Measurements from ENCODE around the gene SAMD4B. TPM values are rescaled to one million over a fixed set of nuclear protein-coding genes. Genes with fewer than 3 reads are reported as not detected.

Gene SAMD4B
- total and polyA plus RNA-seq, 9 of the 15 experiments (the other 6 are each of a cell fraction or from before 2014, with no cell fraction given), result 3.4 to 90.5 (median 38.0) TPM

GRCh38 chr19:39319098-39319891, 22.9 kb upstream of the SAMD4B start:
- WGBS (ENCODE audit: insufficient coverage, low coverage, missing lambda C conversion rate), result 67% methylated on average over 5 of the region's 5 CpGs
- ATAC-seq (no peak), DNase-seq (ENCODE audit: extremely low read depth in 1 of 4, low spot score in 3 of 4) (no peak), FAIRE-seq (peak; percentile 58)
- peaks cover 3 to 12% of the 10 kb centered on the region in 2 experiments; a peak in 4 of 5 replicates for H3K4me1 ChIP-seq (replicated peaks in 1 of 2; ENCODE audit: control insufficient read depth in 2 of 2, insufficient read depth in 2 of 2, low read length in 2 of 2)
- peak overlapping the region in 1 of 2 experiments; percentile 95; a peak in 3 of 4 replicates for H3K9ac ChIP-seq (ENCODE audit: insufficient read depth in 1 of 2, low read depth in 2 of 2, low read length in 2 of 2)
- POLR2A ChIA-PET, result no interaction called here
- H3K4me2 ChIP-seq (ENCODE audit: insufficient read depth, low read length), result peak overlapping the region; percentile 80
- no peaks in the 10 kb centered on the region for H4K20me1 ChIP-seq (replicated peaks; ENCODE audit: control insufficient read depth, insufficient read depth, low read length)
- intact Hi-C loops (cut with micrococcal nuclease), result no loop called here
- CTCF ChIA-PET (ENCODE audit: low intra/inter-chr PET ratio), result no interaction called here
- H3K9me1 ChIP-seq (ENCODE audit: control insufficient read depth, insufficient read depth, low read length), result no peaks in the 10 kb centered on the region
- no peak overlapping the region for H3K27ac ChIP-seq (ENCODE audit: extremely low read depth, low read depth, low read length)
- TSS peak; percentile 63 for BruUV-seq (replicated peaks)
- peaks cover 20% of the 10 kb centered on the region for H3K79me2 ChIP-seq (ENCODE audit: control insufficient read depth, insufficient read depth, low read length)
- peaks cover 33% of the 10 kb centered on the region; the same call in 2 of the 3 replicates for H3K36me3 ChIP-seq (ENCODE audit: control insufficient read depth, insufficient read depth, low read length)
- no peaks in the 10 kb centered on the region for H3K9me3 ChIP-seq (replicated peaks; ENCODE audit: control insufficient read depth, insufficient read depth, low read depth, low read length)
- peak overlapping the region; percentile 78 for H3K4me3 ChIP-seq
- in situ Hi-C loops (cut with MboI), result no loop called here
- no peaks in the 10 kb centered on the region for H3K27me3 ChIP-seq (ENCODE audit: control insufficient read depth in 2 of 2, insufficient read depth in 2 of 2, low read length in 2 of 2)
- no peak overlapping the region for H2AFZ ChIP-seq (ENCODE audit: low read depth, low read length)
- TF ChIP-seq HLTF (IDR thresholded peaks at IDR 0.05) (0 out of 2 replicates have a peak, but pooled peaks have one; percentile 38), CC2D1A (IDR thresholded peaks at IDR 0.05) (no peak), E2F6 (IDR thresholded peaks at IDR 0.05; ENCODE audit: borderline replicate concordance in 1 of 2, extremely low read depth in 1 of 2, insufficient read depth in 1 of 2, insufficient read length in 1 of 2, low read depth in 1 of 2, low read length in 1 of 2, poor library complexity in 1 of 2, severe bottlenecking in 1 of 2) (no peak), XRCC3 (IDR thresholded peaks at IDR 0.05) (no peak), SRSF1 (IDR thresholded peaks at IDR 0.05; ENCODE audit: low read depth, low read length) (no peak), KDM1A (IDR thresholded peaks at IDR 0.05) (0 out of 4 replicates have a peak, but pooled peaks of 1 of the 2 experiments have one; percentile 8), MYBL2 (IDR thresholded peaks at IDR 0.05; ENCODE audit: low read depth) (no peak), MYBL2 (CRISPR knock-in tag; IDR thresholded peaks at IDR 0.05; ENCODE audit: borderline replicate concordance) (no peak), ZFP1 (CRISPR knock-in tag; IDR thresholded peaks at IDR 0.05) (no peak), ZNF407 (IDR thresholded peaks at IDR 0.05; ENCODE audit: low read depth) (0 out of 2 replicates have a peak, but pooled peaks have one; percentile 10), STAT5B (CRISPR knock-in tag; IDR thresholded peaks at IDR 0.05) (no peak)

Measured in K562 (cell line).